Mucosa of gallbladder (tissue), 1 donor: ENCODE measurements around the gene OR10G2. TPM values are rescaled to one million over a fixed set of nuclear protein-coding genes. Genes with fewer than 3 reads are reported as not detected.
"Not testable (repeated sequence)": the region's sequence is repeated elsewhere in the genome, so short reads cannot be mapped to it uniquely, and the experiment has no call there.

Experiments
- DNase-seq: peaks from one replicate; pipeline ENCODE4 v3.0.0-alpha.2; 2020; ENCODE audit warnings: low spot score
- total RNA-seq: library from RNA; stranded (reverse); gene quantifications from one replicate; pipeline ENCODE4 v1.2.1, GENCODE V29; 2021
- donor health status: DM: no; HTN: no; CAD: no.

Gene OR10G2, protein sequence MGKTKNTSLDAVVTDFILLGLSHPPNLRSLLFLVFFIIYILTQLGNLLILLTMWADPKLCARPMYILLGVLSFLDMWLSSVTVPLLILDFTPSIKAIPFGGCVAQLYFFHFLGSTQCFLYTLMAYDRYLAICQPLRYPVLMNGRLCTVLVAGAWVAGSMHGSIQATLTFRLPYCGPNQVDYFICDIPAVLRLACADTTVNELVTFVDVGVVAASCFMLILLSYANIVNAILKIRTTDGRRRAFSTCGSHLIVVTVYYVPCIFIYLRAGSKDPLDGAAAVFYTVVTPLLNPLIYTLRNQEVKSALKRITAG
- not detected for total RNA-seq

DNA sequence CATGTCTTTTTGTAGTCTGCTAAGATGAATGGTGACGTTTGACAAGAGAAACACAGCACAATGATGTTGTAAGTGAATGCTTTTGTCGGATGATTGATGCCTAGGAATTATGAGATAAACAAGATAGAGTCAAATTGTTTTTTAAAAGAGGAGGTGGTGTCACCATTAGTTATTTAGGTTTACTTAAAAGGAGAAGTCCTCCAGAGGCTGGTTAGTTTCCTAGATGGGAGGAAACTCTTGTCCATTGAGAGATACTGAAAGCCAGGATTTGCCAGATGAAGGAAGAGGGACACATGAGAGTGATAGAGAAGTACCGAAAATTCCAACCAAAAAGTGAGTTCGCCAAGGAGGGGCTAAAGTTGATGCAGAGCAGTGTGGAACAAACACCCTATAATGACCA is at the start of gene OR10G2:
Gene OR10G2, minus strand, starts transcription at position 101 of the 400 bp plus-strand sequence. Its CDS starts 98 bp downstream, at position 3.
- DNase-seq, result no peak

DNA sequence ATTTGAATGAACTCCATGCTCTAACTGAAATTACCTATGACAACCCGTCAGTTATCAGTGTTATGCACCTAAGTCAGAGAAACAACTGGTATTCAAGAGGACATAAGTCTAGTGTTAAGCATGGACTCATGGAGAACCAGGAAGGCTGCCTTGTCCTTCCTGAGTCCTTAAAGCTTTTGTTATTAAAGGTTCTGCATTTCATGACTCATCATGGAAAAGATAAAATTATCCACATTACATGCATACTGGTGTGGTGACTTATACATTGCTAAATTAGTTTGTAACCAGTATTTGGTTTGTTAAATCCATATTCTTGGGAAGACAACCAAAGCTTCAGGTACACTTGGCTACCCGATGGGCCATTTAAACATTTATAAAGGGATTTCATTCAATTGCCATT is 45.3 kb upstream of the OR10G2 start:
- no peak for DNase-seq

DNA sequence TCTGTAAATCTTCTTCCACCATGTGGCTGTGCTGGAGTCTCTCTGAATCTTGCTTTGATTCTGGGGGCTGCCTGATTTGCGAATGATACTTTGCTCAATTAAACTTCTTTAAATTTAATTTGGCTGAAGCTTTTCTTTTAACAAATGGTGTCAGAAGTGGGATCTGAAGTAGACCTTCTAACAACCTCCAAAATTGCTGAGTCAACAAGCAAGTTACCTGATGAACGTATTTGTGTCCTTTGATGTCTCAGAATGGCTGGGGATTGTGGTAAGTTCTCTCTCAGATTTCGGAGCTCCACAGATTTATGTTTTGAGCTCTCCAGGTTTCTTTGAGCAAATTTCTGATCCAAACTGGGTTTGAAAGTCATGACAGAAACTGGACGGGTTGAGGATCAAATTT is 40.8 kb upstream of the OR10G2 start:
- no peak for DNase-seq

DNA sequence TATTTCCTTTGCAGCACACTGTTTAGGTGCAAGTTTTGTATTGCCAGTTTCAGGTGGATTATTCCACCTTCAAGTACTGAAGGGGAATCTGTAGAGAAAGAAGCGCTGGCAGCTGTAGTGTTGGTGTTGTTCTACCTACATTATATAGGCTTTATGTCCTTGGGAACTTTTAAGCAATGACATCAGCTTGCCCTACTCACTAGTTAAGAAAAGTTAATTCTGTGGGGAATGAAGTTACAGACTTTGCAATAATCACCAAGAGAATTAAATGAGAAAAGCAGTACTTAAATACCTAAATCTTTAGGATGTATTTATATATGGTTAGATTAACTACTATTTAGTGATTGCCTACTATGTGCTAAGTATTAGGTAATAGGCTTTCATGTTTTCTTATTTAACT is 39.0 kb upstream of the OR10G2 start, which contains the start of gene OR4E1:
Gene OR4E1, minus strand, starts transcription at position 101 of the 400 bp plus-strand sequence. CDS start 2,883 bp downstream, outside the sequence.
- DNase-seq, result no peak

DNA sequence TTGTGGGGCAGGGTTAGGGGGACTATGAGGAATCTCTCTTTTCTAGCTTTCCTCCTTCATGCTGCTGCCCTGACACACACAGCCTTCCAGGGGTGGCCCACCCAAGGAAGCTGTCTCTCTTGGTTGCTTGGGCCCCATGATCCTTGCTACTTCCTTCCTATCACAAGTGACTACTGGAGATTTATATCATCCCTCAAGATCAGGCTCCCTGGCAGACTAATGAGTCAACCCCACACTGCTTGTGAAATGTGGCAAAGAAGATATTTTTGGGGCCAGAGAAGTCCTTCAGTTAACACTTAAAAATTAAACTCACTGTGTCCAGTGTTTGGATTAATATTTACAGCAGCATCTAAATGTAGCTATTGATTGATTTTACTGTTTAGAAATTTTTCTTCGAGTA is 37.4 kb upstream of the OR10G2 start:
- DNase-seq, result no peak

DNA sequence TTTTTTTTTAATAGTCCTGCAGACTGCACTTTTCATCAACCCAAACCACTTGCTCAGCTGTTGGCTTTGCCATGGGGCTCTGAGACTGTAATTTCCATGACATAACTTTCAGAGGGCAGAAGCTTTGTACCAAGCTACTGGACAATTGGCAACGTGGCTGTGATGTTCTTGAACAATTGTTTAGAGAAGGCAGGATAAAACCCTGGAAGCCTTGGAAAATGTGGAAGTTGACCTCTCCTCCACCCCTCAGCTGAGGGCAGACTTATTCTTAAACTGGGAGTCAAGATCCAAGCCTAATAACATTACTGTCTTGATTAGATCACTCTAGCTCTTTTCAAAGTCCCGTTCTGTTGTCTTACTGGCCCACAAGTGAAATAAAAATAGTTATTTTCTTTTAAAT is 36.6 kb upstream of the OR10G2 start:
- no peak for DNase-seq

DNA sequence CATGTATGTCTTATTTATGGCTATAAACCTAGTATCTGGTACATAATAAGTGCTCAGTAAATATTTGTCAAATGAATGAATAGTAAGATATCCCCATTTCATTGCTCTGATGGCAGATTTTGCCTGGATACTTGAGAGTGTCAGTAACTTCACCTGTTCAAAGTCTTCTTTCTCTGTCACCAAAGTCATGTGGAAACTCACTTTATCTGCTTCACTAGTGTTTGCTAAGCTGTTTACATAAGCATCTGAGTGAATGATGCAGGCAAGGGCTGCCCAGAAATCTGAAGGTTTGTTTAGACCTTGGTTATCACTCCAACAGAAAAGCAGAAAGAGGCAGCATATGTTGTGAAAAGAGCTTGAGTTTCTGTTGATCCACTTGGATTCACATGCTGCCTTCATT is 34.5 kb upstream of the OR10G2 start:
- no peak for DNase-seq

DNA sequence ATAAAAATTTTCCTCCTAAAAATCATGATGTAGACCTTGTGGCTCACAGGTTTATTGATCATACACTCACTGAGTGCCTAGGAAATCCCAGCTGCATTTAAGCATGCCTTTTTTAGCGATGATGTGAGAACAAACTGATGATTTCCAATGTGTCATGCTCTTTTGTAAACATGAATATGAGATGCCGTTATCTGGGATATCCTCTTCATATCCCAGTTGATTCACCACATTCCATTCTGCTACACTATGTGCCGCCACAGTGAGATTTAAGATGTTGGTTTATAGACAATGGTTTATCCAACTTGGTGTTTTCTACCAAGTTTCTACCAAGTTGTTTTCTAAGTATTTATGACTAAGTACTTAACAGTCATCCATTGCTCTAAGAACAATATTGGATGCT is 33.6 kb upstream of the OR10G2 start:
- no peak for DNase-seq

DNA sequence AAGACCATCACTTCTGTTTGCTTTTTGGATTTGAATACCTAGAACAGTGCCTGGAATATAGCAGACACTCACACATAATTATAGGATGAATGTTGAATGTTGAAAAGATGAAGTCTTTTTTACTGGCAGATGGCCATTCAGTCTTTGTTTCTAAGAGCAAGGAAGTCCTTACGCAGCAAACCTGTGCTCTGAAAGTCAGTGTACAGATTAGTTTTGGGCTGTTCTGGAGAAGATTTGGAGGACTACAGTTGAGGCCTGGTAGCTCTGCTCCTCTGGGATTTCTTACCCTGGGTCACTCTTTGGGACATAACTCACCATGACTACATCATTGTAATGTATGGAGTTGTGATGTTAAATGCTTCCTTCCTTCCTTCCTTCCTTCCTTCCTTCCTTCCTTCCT is 22.2 kb upstream of the OR10G2 start:
- DNase-seq, result no peak

DNA sequence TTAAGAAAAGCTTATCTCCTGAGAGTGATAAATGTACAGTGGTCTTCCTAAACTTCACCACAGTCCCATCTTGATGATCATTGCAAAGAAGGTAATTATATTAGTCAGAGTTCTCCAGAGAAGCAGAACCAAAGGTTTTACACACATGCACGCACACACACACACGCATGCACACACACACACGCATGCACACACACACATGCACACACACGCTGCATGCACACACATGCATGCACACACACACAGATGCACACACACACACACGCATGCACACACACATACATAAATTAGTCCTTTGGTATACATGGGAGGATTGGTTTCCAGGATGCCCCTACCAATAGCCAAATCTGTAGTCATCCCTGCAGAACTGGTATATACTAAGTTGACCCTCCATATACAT is 19.5 kb upstream of the OR10G2 start:
- DNase-seq, result no peak

DNA sequence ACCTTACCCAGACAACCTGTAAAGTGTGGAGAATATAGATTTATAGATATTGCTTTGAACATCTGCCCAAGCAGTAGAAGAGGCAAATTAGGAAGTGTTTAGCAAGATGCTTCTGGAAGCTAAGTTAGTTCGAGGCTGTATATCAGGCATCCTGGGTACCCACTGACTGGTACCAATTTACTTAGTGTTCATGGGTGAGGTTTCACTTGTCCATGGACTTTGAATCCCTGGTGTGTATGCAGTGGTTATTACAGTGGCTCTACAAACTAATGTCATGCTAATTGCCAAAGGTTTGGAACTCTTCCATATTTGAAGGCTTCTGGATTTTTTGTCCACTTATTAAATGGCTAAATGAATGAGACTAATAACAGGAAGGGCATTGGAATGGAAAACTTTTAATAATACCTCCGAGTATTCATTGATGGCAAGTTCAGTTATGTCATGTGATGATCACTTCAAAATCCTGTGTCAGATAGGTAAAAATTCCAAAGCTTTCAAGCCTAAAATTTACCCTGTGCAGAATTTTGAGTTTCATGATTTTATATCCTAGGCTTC is 18.7 kb upstream of the OR10G2 start, which contains the start of gene OR4E2:
Gene OR4E2, plus strand, starts transcription at position 505 of the 555 bp plus-strand sequence. CDS start 11,248 bp downstream, outside the sequence.
- no peak for DNase-seq

DNA sequence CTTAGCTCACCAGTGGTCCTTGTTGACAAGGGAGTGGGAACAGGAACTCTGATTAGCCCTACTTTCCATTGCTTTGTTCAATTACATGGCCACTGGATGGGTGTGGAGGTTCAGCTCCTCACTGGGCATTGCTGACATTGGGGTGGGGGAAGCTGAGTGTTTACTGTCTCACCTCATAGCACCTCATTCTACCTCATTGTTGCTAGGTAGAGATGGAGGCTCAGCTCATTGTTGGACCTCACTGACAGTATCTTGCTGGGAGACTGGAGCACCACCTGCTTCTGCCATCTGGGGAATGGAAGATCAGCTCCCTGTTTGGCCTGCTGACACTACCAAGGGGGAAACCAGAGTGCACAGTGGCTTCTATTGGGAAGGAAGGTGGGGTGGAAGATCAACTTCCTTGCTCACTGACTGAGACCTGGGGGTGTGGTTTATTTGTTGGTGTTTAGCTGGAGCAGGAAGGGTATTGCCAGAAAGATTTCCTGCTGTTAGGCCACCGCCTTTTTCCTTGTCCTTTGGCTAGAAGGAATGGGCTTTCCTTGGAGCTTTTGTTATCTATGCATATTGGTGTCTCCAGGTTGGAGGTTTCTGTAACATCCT is 17.6 kb upstream of the OR10G2 start:
- no peak for DNase-seq

DNA sequence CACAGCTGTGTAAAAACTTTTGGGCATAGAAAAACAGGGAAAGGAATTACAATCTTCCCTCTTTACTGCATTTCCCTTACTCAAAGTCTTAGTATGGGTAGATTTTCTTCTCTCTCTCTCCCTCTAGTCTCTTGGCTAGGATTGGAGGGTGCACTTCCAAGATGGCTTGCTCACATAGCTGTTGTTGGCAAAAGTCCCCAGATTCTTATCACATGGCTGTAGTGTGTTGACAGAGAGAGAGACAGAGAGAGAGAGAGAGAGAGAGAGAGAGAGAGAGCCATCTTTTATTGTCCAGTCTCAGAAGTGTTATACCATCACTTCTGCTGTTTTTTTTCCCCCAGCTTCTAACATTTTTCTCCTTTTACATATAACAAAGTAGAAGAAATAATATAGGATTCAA is 12.6 kb upstream of the OR10G2 start:
- no peak for DNase-seq

DNA sequence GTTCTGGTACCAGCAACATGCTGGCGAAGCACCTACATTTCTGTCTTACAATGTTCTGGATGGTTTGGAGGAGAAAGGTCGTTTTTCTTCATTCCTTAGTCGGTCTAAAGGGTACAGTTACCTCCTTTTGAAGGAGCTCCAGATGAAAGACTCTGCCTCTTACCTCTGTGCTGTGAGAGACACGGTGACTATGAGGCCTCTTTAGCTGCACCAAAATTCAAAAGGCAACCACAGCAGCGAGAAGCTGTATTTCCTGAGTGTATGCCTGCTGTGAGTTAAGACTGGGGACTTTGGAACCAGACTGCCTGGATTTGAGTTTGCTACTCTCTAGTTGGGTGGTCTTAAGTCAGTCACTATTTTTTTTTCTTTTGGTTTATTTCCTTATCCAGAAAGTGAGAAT is 8.7 kb upstream of the OR10G2 start:
- DNase-seq, result no peak

DNA sequence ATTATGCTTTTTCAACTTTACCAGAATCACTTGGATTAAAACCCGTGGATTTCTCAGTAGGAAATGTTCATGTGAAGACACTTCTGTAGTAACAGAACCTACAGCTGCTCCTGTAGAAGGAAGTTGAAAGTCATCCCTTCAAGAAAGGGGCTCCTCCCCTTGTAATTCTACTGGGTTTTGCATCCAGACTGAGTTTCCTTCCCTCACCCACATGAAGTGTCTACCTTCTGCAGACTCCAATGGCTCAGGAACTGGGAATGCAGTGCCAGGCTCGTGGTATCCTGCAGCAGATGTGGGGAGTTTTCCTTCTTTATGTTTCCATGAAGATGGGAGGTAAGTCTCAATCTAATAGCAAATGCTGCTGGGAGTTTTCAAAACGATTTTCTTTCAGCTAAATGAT is 7.9 kb upstream of the OR10G2 start:
- DNase-seq, result no peak

DNA sequence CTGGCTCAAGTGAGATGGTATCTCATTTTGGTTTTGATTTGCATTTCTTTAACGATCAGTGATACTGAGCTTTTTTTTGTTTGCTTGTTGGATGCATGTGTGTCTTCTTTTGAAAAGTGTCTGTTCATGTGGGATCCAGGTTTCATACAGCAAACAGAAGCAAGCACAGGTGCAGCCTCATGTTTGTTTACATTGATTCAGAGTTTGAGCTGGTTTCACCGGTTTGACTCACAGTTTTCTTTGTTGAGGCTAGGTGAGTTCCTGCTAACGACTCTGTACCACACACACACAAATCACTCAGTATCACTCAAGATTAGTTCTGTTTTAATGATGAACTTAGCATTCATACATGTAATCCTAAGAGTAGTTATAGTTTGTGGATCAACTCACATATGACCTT is 3.7 kb downstream of the OR10G2 start:
- DNase-seq, result no peak

DNA sequence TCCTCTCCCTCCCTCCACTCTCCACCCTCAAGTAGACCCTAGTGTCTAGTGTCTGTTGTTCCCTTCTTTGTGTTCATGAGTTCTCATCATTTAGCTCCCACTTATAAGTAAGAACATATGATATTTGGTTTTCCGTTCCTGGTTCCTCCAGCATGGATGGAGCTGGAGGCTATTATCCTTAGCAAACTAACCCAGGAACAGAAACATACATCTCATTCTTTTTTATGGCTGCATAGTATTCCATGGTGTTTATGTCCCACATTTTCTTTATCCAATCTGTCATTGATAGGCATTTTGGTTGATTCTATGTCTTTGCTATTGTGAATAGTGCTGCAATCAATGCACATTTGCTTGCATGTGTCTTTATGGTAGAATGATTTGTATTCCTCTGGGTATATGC is 4.2 kb downstream of the OR10G2 start:
- DNase-seq, result not testable (repeated sequence)

DNA sequence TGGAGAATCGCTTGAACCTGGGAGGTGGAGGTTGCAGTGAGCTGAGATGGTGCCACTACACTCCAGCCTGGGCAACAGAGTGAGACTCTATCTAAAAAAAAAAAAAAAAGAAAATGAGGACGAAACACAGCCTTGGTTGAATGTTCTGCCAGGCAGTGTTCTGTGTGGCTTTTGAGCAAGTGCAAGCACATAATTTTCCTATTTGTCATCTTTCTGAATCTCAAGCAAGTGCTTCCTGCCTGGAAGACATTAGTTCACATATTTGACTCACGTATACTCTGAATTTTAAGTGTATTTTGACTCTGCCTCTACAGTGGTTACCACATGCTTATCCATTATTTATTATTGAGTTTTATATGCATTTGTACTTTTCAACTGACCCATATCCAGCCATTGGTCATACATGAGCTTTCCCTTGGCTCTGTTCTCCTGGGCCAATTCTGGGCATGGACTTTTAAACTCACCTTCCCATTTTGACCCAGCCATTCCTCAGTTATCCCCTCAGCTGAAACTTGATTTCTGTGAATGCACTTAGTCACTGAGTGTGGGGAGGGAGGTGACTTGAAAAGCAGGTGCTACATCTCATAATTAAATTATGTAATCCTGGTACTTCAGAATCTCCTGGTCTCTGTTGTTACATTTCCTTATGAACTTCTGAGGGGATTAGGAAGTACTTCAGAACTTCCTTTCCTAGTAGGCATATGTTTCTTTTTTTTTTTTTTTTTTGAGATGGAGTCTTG is 8.1 kb downstream of the OR10G2 start:
- no peak for DNase-seq

DNA sequence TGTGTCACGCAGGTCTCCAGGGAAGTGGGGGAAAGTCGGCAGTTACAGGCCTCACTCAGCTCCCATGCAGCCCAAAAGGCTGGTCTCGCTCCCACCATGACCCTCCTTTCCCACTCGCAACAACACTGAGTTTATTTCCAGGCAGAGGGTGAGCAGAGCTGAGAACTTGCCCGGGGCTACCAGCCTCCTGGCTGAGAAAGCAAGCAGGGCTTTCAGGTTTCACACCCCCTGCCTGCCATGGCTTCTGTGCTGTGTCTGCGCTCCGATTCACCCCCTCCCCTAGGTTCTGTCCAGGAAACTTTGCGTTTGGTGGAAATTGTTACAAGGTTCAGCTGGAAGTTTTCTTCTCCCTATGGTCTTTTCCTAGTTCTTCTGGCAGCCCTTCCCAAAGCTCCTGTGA is 17.1 kb downstream of the OR10G2 start:
- no peak for DNase-seq

DNA sequence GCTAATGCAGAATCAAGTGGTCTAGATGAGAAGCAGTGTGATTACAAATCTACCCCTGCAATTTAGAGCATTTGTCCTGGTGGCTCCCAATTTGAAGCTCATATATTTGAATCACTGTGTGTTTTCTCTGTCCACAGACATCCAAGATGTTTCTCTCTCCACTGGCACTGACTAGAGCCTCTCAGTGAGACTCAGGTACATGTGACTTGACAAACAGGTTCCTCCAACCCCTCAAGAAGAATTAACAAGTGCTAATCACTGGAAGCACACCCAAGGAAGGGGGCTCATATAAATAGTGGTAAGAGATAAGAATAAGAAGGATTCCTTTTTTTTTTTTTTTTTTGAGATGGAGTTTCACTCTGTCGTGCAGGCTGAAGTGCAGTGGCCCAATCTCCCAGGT is 20.5 kb downstream of the OR10G2 start:
- no peak for DNase-seq

DNA sequence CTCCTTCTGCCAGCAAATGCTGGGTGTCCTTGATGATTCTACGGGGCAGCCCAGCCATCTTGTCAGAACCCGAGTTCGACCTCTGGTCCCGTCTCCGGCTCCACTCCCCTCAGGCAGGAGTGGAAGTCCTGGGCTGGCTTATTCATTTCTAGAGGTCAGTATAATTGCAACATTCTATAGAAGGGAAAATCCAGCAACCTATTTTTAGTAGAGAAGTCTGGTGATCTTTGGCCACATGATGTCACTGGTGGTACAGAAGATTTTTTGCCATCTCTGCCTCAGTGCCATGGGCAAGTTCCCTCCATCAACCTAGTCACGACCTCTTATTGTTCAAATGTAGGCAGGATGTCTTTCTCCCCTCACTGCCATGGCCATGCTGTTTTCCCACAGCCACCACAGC is 22.4 kb downstream of the OR10G2 start:
- no peak for DNase-seq

DNA sequence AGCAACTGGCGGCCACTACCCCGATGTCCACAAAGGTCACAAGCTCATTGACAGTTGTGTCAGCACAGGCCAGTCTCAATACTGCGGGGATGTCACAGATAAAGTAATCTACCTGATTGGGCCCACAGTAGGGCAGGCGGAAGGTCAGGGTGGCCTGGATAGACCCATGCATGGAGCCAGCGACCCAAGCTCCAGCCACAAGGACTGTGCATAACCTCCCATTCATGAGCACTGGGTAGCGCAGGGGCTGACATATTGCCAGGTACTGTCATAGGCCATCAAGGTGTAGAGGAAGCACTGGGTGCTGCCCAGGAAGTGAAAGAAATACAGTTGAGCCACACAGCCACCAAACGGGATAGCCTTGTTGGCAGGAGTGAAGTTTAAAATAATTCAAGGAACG is 32.6 kb downstream of the OR10G2 start:
- not testable (repeated sequence) for DNase-seq

DNA sequence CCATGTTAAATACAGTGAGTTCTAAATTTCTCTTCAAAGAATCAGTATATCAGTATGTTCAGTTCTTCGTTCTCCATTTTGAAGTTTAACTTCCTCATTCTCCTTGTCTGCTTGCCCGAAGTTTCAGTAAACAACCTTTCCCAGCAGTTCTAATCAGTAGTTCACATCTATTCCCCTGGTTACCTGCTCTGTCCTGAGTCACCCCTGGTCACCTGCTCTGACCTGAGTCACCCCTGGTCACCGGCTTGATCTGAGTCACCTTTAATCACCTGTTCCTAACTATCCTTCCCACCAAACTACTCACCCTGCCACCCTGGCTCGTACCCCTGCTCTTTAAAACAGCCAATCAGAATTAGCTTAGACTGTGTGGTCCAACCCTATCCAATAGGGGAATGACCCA is 45.4 kb downstream of the OR10G2 start:
- DNase-seq, result no peak
